ENCODE data around the gene OLIG1.

DNA sequence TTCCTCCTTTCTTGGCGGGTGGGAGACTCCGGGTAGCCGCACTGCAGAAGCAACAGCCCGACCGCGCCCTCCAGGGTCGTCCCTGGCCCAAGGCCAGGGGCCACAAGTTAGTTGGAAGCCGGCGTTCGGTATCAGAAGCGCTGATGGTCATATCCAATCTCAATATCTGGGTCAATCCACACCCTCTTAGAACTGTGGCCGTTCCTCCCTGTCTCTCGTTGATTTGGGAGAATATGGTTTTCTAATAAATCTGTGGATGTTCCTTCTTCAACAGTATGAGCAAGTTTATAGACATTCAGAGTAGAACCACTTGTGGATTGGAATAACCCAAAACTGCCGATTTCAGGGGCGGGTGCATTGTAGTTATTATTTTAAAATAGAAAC is 41.7 kb upstream of the OLIG1 start:
- TF ChIP-seq, protein P1, sequence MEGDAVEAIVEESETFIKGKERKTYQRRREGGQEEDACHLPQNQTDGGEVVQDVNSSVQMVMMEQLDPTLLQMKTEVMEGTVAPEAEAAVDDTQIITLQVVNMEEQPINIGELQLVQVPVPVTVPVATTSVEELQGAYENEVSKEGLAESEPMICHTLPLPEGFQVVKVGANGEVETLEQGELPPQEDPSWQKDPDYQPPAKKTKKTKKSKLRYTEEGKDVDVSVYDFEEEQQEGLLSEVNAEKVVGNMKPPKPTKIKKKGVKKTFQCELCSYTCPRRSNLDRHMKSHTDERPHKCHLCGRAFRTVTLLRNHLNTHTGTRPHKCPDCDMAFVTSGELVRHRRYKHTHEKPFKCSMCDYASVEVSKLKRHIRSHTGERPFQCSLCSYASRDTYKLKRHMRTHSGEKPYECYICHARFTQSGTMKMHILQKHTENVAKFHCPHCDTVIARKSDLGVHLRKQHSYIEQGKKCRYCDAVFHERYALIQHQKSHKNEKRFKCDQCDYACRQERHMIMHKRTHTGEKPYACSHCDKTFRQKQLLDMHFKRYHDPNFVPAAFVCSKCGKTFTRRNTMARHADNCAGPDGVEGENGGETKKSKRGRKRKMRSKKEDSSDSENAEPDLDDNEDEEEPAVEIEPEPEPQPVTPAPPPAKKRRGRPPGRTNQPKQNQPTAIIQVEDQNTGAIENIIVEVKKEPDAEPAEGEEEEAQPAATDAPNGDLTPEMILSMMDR (conservative IDR thresholded peaks at IDR 0.05 in 1 of 2, IDR thresholded peaks at IDR 0.05 in 1 of 2; ENCODE audit: extremely low read depth in 1 of 2, insufficient read depth in 1 of 2, low read depth in 1 of 2, low read length in 2 of 2) = no peak
- no peak for TF ChIP-seq EZH2 (IDR thresholded peaks at IDR 0.05; ENCODE audit: borderline replicate concordance, low read length)
